H1 (cell line): ENCODE results near the gene PROK1.

Source experiments
- CBX8 ChIP-seq: fragments of 300-800, 300-1000 bp; sonication (generic); IDR thresholded peaks from 2 replicates; pipeline ENCODE4 v1.7.1; 2016; ENCODE audit warnings: low read depth, low read length, borderline replicate concordance
- CHD2 ChIP-seq: IDR thresholded peaks from 2 replicates; pipeline ENCODE4 v1.6.1; 2012; ENCODE audit warnings: low read length, improper control_type of control experiment
- EGR1 ChIP-seq: IDR thresholded peaks from 2 replicates; pipeline ENCODE4 v1.6.1; 2011; ENCODE audit warnings: low read depth, low read length, borderline replicate concordance
- EP300 ChIP-seq, 2 experiments: IDR thresholded peaks; 1 replicate in 1 of 2; 2 replicates in 1 of 2; pipeline ENCODE4 v1.6.1; 2011 to 2012; ENCODE audit warnings: low read depth in 2 of 2, low read length in 2 of 2, mild to moderate bottlenecking in 2 of 2, borderline replicate concordance in 1 of 2, inconsistent platforms in 1 of 2, moderate library complexity in 1 of 2
- EZH2 ChIP-seq: fragments of 200-600 bp; sonication (generic); IDR thresholded peaks from 2 replicates; pipeline ENCODE4 v1.7.1; 2012; ENCODE audit warnings: low read depth, mild to moderate bottlenecking, moderate library complexity, low read length, inconsistent platforms; ENCODE audit not compliant: severe bottlenecking
- JUN ChIP-seq: IDR thresholded peaks from 2 replicates; pipeline ENCODE4 v1.6.1; 2011; ENCODE audit warnings: low read depth, mild to moderate bottlenecking, improper control_type of control experiment, low read length
- MAX ChIP-seq: IDR thresholded peaks from 2 replicates; pipeline ENCODE4 v1.6.1; 2012; ENCODE audit warnings: inconsistent platforms
- POLR2A ChIP-seq, 2 experiments: IDR thresholded peaks; 1 replicate in 1 of 2; 2 replicates in 1 of 2; pipeline ENCODE4 v1.6.1; 2011; ENCODE audit warnings: low read depth in 2 of 2, low read length in 2 of 2, mild to moderate bottlenecking in 2 of 2; ENCODE audit errors: control extremely low read depth in 1 of 2
- POLR2AphosphoS5 ChIP-seq: IDR thresholded peaks from 2 replicates; pipeline ENCODE4 v1.6.1; 2011; ENCODE audit warnings: low read depth, low read length
- SIN3A ChIP-seq, 2 experiments: IDR thresholded peaks in 1 of 2; conservative IDR thresholded peaks in 1 of 2; 2 replicates each; pipeline ENCODE4 v1.6.1; 2011 to 2012; ENCODE audit warnings: low read length in 2 of 2, improper control_type of control experiment in 1 of 2, low read depth in 1 of 2, mild to moderate bottlenecking in 1 of 2
- TBP ChIP-seq: IDR thresholded peaks from 2 replicates; pipeline ENCODE4 v1.6.1; 2011; ENCODE audit warnings: low read depth, low read length, improper control_type of control experiment
- YY1 ChIP-seq: IDR thresholded peaks from 2 replicates; pipeline ENCODE4 v1.6.1; 2011; ENCODE audit warnings: low read depth, mild to moderate bottlenecking, low read length
- TF ChIP-seq, protein P1 (sequence below), 3 experiments: IDR thresholded peaks; 1 replicate in 2 of 3; 2 replicates in 1 of 3; pipeline versions ENCODE4 v1.5.1 to v1.6.1; 2011; ENCODE audit warnings: low read length in 3 of 3, mild to moderate bottlenecking in 3 of 3, inconsistent platforms in 2 of 3, low read depth in 1 of 3, moderate library complexity in 1 of 3; ENCODE audit not compliant: insufficient read depth in 1 of 3; ENCODE audit errors: control extremely low read depth in 1 of 3

- TF ChIP-seq TBP (no peak), SIN3A (conservative IDR thresholded peaks at IDR 0.05 in 1 of 2, IDR thresholded peaks at IDR 0.05 in 1 of 2; ENCODE audit: low read depth in 1 of 2, low read length in 2 of 2) (no peak), POLR2AphosphoS5 (no peak), EZH2 (no peak), EGR1 (no peak), YY1 (no peak), CBX8 (no peak), POLR2A (IDR thresholded peaks at IDR 0.05; ENCODE audit: control extremely low read depth in 1 of 2, low read depth in 2 of 2, low read length in 2 of 2) (no peak), JUN (no peak), EP300 (IDR thresholded peaks at IDR 0.05; ENCODE audit: borderline replicate concordance in 1 of 2, low read depth in 2 of 2, low read length in 2 of 2) (no peak), MAX (no peak), CHD2 (no peak)
- TF ChIP-seq, protein P1, sequence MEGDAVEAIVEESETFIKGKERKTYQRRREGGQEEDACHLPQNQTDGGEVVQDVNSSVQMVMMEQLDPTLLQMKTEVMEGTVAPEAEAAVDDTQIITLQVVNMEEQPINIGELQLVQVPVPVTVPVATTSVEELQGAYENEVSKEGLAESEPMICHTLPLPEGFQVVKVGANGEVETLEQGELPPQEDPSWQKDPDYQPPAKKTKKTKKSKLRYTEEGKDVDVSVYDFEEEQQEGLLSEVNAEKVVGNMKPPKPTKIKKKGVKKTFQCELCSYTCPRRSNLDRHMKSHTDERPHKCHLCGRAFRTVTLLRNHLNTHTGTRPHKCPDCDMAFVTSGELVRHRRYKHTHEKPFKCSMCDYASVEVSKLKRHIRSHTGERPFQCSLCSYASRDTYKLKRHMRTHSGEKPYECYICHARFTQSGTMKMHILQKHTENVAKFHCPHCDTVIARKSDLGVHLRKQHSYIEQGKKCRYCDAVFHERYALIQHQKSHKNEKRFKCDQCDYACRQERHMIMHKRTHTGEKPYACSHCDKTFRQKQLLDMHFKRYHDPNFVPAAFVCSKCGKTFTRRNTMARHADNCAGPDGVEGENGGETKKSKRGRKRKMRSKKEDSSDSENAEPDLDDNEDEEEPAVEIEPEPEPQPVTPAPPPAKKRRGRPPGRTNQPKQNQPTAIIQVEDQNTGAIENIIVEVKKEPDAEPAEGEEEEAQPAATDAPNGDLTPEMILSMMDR (IDR thresholded peaks at IDR 0.05; ENCODE audit: control extremely low read depth in 1 of 3, insufficient read depth in 1 of 3, low read depth in 1 of 3, low read length in 3 of 3), result no peak
Observed at GRCh38 chr1:110462093-110462492, 11.1 kb downstream of the PROK1 start.
